Hindlimb muscle (tissue), 1 donor: ENCODE data around the gene CHST6. TPM values are rescaled to one million over a fixed set of nuclear protein-coding genes. Genes with fewer than 3 reads are reported as not detected.
"Not testable (repeated sequence)": the region's sequence is repeated elsewhere in the genome, so short reads cannot be mapped to it uniquely, and the experiment has no call there.

Experiments
- DNase-seq: peaks from one replicate; pipeline ENCODE4 v3.0.0-alpha.2; 2013
- polyA plus RNA-seq: library from polyadenylated mRNA; unstranded; fragments of 120-200 nt; gene quantifications from one replicate; pipeline ENCODE4 v1.2.1, GENCODE V29; 2013; ENCODE audit not compliant: insufficient read length

Gene CHST6
- polyA plus RNA-seq, 1 donor: 0.77 TPM

GRCh38 chr16:75433732-75434413 lies 61.4 kb downstream of the CHST6 start:
- peak; percentile 87 for DNase-seq

GRCh38 chr16:75432828-75433731 lies 62.2 kb downstream of the CHST6 start, which contains the start of gene CFDP1:
TSS of gene CFDP1 (minus strand) at chr16:75433503. CDS start at chr16:75433352, 151 bp downstream.
- peak; percentile 97 for DNase-seq

GRCh38 chr16:75429621-75430403 lies 65.4 kb downstream of the CHST6 start:
- DNase-seq: no peak

- not testable (repeated sequence) for DNase-seq
These were observed 68.7 kb downstream of the CHST6 start for GRCh38 chr16:75426524-75426923.

- DNase-seq: not testable (repeated sequence)
These were observed 71.0 kb downstream of the CHST6 start for GRCh38 chr16:75424105-75424762.

- no peak for DNase-seq
These were observed 71.5 kb downstream of the CHST6 start for GRCh38 chr16:75423723-75424104.

Other genes with a start within 250 kb of the CHST6 start
- gene BCAR1, start 243.8 kb downstream of the CHST6 start, polyA plus RNA-seq: 69.4 TPM
- gene CFDP1, start 61.9 kb downstream of the CHST6 start, polyA plus RNA-seq: 73.0 TPM
- gene TMEM170A, start 30.8 kb downstream of the CHST6 start, polyA plus RNA-seq: 18.1 TPM
- not detected for gene CHST5, start 40.7 kb upstream of the CHST6 start, polyA plus RNA-seq
- gene TMEM231, start 60.8 kb upstream of the CHST6 start, polyA plus RNA-seq: 7.0 TPM
- gene GABARAPL2, start 70.9 kb upstream of the CHST6 start, polyA plus RNA-seq: 111 TPM
- gene ADAT1, start 127.8 kb upstream of the CHST6 start, polyA plus RNA-seq: 33.9 TPM
- 116 TPM for gene KARS1, start 152.2 kb upstream of the CHST6 start, polyA plus RNA-seq
- 64.0 TPM for gene TERF2IP, start 152.3 kb upstream of the CHST6 start, polyA plus RNA-seq
- gene CPHXL2, start 181.6 kb upstream of the CHST6 start, polyA plus RNA-seq: 0.15 TPM
- not detected for gene DUXB, start 206.0 kb upstream of the CHST6 start, polyA plus RNA-seq
- not detected for gene CPHXL, start 231.0 kb upstream of the CHST6 start, polyA plus RNA-seq